Measurements from ENCODE around the gene QRFP.

DNA sequence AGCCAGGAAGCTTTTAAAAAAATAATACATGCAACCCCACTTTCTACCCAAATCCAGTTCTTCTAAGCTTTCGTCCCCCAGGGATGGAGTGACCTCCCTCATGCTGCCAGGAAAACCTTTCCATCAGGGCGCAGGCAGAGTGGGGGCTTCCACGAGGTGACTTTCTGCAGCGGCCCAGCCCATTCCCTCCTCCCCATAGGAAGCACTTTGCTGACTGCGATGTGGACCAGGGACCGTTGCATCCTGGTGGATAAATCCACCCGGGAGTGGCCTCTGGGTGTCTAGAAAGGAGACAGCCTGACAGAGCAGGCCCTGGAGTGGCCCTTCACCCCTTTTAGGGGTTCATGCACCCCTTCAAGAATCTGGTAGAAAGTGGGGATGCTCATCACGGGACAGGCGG is 1.6 kb downstream of the QRFP start:
- TF ChIP-seq, protein P1, sequence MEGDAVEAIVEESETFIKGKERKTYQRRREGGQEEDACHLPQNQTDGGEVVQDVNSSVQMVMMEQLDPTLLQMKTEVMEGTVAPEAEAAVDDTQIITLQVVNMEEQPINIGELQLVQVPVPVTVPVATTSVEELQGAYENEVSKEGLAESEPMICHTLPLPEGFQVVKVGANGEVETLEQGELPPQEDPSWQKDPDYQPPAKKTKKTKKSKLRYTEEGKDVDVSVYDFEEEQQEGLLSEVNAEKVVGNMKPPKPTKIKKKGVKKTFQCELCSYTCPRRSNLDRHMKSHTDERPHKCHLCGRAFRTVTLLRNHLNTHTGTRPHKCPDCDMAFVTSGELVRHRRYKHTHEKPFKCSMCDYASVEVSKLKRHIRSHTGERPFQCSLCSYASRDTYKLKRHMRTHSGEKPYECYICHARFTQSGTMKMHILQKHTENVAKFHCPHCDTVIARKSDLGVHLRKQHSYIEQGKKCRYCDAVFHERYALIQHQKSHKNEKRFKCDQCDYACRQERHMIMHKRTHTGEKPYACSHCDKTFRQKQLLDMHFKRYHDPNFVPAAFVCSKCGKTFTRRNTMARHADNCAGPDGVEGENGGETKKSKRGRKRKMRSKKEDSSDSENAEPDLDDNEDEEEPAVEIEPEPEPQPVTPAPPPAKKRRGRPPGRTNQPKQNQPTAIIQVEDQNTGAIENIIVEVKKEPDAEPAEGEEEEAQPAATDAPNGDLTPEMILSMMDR (IDR thresholded peaks at IDR 0.05), result no peak
- no peak for TF ChIP-seq POLR2A (IDR thresholded peaks at IDR 0.05)
